Osteocyte (in vitro differentiated cells): ENCODE data around the gene ABCA5. TPM values are rescaled to one million over a fixed set of nuclear protein-coding genes. Genes with fewer than 3 reads are reported as not detected.

Experiments used
- DNase-seq: peaks from one replicate; pipeline ENCODE4 v3.0.0; 2021; ENCODE audit warnings: mixed read lengths; ENCODE audit not compliant: unreplicated experiment; ENCODE audit errors: extremely low spot score
- H3K27ac Mint-ChIP-seq: one replicate; pipeline ENCODE4 v1.8.0; 2021; ENCODE audit warnings: mild to moderate bottlenecking, mixed read lengths; ENCODE audit not compliant: unreplicated experiment
- H3K27me3 Mint-ChIP-seq: one replicate; pipeline ENCODE4 v1.8.0; 2021; ENCODE audit warnings: mixed read lengths; ENCODE audit not compliant: unreplicated experiment
- H3K36me3 Mint-ChIP-seq: one replicate; pipeline ENCODE4 v1.8.0; 2021; ENCODE audit warnings: mixed read lengths; ENCODE audit not compliant: unreplicated experiment
- H3K4me1 Mint-ChIP-seq: one replicate; pipeline ENCODE4 v1.8.0; 2021; ENCODE audit warnings: mixed read lengths; ENCODE audit not compliant: unreplicated experiment
- H3K4me3 Mint-ChIP-seq: one replicate; pipeline ENCODE4 v1.8.0; 2021; ENCODE audit warnings: mild to moderate bottlenecking, moderate library complexity, mixed read lengths; ENCODE audit not compliant: unreplicated experiment
- H3K9me3 Mint-ChIP-seq: one replicate; pipeline ENCODE4 v1.8.0; 2021; ENCODE audit warnings: mixed read lengths; ENCODE audit not compliant: unreplicated experiment
- CTCF ChIP-seq: fragments of 200-600 bp; sonication (generic); IDR thresholded peaks from 2 replicates; pipeline ENCODE4 v1.5.0; 2021; ENCODE audit warnings: antibody characterized with exemption, mild to moderate bottlenecking, moderate library complexity
- total RNA-seq: library from RNA; stranded (reverse); gene quantifications from 2 replicates; pipeline ENCODE4 v1.2.1, GENCODE V29; 2021

The ABCA5 gene
- total RNA-seq, 1 donor from 2014 or later = 15.9 TPM

GRCh38 chr17:69254187-69254586 is 72.7 kb downstream of the ABCA5 start:
- no peak for DNase-seq
- TF ChIP-seq CTCF = no peak
- Mint-ChIP-seq H3K4me3 (no peak overlapping the region), H3K27ac (no peak overlapping the region), H3K27me3 (no peaks in the 10 kb centered on the region), H3K36me3 (peaks cover 4% of the 10 kb centered on the region), H3K4me1 (peaks cover 1% of the 10 kb centered on the region), H3K9me3 (no peaks in the 10 kb centered on the region)

- DNase-seq = no peak
- Mint-ChIP-seq H3K27ac (no peak overlapping the region), H3K4me1 (no peaks in the 10 kb centered on the region), H3K27me3 (no peaks in the 10 kb centered on the region), H3K9me3 (no peaks in the 10 kb centered on the region), H3K4me3 (no peak overlapping the region), H3K36me3 (peaks cover 4% of the 10 kb centered on the region)
- no peak for TF ChIP-seq CTCF
These were observed 76.3 kb downstream of the ABCA5 start for GRCh38 chr17:69250641-69251040.

- DNase-seq = no peak
- Mint-ChIP-seq H3K4me1 (no peaks in the 10 kb centered on the region), H3K27me3 (no peaks in the 10 kb centered on the region), H3K9me3 (no peaks in the 10 kb centered on the region), H3K36me3 (peaks cover 1% of the 10 kb centered on the region), H3K4me3 (no peak overlapping the region), H3K27ac (no peak overlapping the region)
- TF ChIP-seq CTCF = peak; percentile 75
These were observed 80.1 kb downstream of the ABCA5 start for GRCh38 chr17:69246726-69247375.

GRCh38 chr17:69246202-69246601 is 80.7 kb downstream of the ABCA5 start:
- peaks cover 1% of the 10 kb centered on the region for H3K36me3 Mint-ChIP-seq
- H3K9me3 Mint-ChIP-seq = no peaks in the 10 kb centered on the region
- H3K27ac Mint-ChIP-seq = no peak overlapping the region
- TF ChIP-seq CTCF = no peak
- no peak overlapping the region for H3K4me3 Mint-ChIP-seq
- no peak for DNase-seq
- no peaks in the 10 kb centered on the region for H3K27me3 Mint-ChIP-seq
- no peaks in the 10 kb centered on the region for H3K4me1 Mint-ChIP-seq

- Mint-ChIP-seq H3K36me3 (peaks cover 1% of the 10 kb centered on the region), H3K27ac (no peak overlapping the region), H3K4me3 (no peak overlapping the region), H3K27me3 (no peaks in the 10 kb centered on the region), H3K4me1 (no peaks in the 10 kb centered on the region), H3K9me3 (no peaks in the 10 kb centered on the region)
- TF ChIP-seq CTCF = no peak
- no peak for DNase-seq
These were observed 81.3 kb downstream of the ABCA5 start for GRCh38 chr17:69245617-69246016.
